MV-4-11 (cell line): ENCODE measurements around the gene FAM76A.
A peak's percentile ranks its signal among the peaks of the same experiment; 100 is the strongest.
"Not testable (repeated sequence)": the region's sequence is repeated elsewhere in the genome, so short reads cannot be mapped to it uniquely, and the experiment has no call there.

Source experiments
- DNase-seq: peaks from one replicate; lab custom pipeline; 2025; lab: John Stamatoyannopoulos, UW

Gene FAM76A

DNA sequence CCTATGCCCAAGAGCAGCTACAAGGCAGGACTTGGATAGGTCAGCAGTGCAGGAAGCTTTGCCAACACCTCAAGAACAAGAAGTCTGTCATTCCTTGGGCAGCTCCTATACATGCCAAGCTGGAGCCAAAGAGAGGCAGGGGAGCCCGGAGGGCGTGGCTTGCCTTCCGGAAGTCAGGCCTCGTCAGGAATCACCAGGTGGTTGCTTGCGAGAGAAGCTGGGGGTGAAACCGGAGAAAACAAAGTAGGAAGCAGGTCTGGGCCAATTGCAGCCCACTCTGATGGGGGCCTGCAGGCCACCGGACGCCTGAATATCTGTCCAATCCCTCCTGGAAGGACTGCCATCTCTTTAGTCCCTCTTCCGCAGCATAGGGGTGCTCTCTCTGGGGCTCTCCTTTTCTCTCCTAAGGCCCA is 794 bp upstream of the FAM76A start:
- no peak for DNase-seq

DNA sequence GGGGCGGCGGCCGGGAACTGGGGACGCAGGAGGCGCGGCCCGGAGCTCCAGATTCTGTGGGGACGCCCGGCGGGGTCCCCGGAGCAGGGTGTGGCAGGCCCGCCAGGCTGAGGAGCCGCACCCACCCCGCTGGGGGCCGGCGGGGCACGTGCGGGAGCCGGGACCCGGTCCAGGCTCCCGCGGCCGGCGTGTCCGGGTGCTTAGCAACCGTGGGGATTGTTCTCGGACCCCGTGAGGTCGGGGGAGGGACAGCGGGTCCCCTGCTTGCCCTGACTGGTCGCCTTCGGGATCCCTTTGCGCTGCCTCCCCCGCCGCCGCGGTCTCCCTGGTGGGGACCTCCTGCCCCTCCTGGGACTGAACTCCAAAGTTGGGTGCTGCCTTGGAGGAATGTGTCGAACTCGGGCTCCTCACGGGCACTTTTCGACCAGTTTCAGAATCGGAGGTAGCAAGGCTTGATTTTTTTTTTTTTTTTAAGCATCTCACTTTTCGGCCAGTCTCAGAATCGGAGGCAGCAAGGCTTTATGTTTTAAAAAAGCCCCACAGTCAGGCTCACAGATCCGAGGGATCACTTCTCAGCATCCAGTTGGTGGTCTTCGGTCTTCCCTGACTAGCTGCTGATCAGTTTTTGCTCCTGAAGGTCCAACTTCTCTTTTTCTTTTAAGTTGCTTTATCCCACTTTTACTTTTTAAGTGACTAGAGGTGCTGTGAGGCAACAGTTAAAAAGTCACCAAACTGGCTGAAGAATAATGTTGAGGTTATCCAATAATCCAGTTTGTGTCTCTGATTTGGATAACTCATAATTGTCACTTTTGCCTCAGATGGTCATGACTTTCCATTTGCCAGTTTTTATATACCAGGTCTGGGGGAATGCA is 648 bp downstream of the FAM76A start:
- DNase-seq, result peak; percentile 40

DNA sequence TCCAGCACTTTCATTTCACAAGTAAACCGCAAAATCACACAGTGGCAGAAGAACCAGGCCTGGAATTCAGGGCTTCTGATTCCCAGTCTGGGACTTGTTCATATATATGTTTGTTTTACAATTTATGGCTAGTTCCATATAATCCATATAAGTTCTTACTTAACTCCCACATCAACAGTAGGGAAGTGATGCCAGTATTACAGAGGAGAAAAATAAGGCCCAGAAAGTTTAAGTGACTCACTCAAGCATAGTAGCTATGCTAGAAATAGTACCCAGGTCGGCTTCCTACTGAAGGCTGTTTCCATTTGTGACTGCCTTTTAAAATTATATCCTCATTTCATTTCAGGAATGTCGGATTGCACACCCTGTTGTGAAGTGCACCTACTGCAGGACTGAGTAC is 1.4 kb downstream of the FAM76A start:
- peak; percentile 61 for DNase-seq

- DNase-seq, result no peak
These were observed 10.5 kb downstream of the FAM76A start for GRCh38 chr1:27736252-27736651.

GRCh38 chr1:27741121-27741520 is 15.4 kb downstream of the FAM76A start:
- no peak for DNase-seq

DNA sequence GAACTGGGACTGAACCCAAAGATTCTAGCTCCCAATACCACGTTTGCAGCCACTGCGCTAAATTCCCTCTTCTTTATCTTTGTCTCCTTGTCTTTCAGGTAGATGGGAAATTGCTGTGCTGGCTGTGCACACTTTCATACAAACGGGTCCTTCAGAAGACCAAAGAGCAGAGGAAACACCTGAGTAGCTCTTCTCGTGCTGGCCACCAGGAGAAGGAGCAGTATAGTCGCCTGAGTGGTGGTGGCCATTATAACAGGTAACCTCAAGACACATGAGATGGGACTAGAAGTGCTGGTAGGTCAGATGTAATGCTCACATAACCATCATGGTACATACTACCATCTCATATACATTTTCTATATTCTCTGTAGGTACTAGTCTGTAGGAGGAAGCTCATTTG is 18.8 kb downstream of the FAM76A start:
- DNase-seq, result no peak

- no peak for DNase-seq
These were observed 19.7 kb downstream of the FAM76A start for GRCh38 chr1:27745466-27745865.

GRCh38 chr1:27752360-27752759 is 26.6 kb downstream of the FAM76A start:
- no peak for DNase-seq

- no peak for DNase-seq
These were observed 29.5 kb downstream of the FAM76A start for GRCh38 chr1:27755286-27755685.

DNA sequence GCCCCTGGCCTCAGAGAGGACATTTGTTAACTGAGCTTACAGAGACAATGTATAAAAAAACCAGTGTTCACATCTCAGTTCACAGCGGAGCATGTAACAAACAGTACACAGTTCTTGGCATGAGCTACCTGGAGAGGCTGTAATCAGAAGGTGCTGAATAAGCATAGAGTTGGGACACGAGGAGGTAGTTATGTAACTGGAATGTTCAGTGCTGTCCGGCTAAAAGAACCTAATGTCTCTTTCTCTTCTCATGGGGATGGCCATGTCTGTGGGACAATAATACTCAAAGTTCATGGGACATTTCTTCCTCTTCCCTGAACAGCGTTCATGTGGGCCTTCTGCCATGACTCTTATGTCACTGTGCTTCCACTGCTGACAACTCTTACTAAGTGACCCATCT is 30.1 kb downstream of the FAM76A start:
- DNase-seq, result no peak

DNA sequence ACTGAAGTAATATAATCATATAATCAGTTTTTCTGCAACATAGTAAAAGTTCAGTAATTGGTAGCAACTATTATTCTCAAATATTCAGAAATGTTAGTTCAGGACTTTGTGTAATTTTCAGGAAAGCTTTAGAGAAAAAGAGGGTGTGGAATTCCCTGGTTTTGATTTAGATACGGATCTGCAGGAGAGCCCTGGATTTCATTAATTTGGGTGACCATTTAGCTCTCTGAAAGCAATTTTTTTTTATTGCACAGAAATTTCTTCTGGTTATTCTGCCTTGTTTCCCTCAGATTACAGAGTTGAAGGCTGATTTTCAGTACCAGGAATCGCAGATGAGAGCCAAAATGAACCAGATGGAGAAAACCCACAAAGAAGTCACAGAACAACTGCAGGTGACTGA is 33.5 kb downstream of the FAM76A start:
- DNase-seq, result no peak

- no peak for DNase-seq
These were observed 34.7 kb downstream of the FAM76A start for GRCh38 chr1:27760426-27760825.

DNA sequence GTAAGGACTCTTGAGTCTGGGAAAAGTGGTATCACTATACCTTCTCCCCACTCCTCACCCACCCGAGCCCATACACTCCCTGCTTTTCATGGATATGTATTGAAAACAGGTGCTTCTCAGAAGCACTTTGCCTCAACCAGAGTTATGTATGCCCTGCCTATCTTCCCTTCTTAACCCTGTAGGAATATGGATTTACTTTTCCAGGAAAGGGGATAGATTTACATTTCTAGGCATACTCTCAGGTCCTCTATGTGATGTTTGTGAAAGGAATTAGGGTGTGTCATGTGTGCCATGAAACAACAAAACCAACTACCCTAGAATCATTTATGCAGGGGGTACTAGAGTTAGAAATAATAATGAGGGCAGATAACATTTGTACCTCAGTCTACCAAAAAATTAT is 36.3 kb downstream of the FAM76A start:
- DNase-seq, result no peak

- no peak for DNase-seq
These were observed 37.6 kb downstream of the FAM76A start for GRCh38 chr1:27763358-27763757.

DNA sequence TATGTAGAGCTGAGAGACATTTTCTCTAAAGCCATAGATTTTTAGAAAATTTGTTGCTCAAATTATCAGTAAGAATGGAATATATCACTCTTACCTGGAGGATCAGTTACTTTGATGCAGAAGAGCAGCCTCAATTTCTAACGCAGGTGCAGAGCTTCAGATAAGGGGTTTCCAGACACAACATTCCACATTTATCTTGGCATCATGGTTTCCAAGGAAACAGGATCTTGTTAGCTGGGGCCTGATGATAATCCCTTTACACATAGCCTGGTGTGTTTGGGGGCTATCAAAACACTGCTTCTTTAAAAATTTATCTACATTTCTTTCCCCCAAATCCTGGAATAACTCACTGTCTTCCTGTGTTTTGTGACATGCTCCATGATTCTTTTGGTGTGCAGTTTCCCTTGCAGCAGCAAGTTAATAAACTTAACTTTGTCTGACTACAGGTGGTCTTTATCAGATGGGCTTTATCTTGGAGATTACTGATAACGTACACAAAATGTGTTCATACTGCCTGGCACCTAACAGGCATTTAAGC is 44.6 kb downstream of the FAM76A start:
- no peak for DNase-seq

GRCh38 chr1:27772036-27772931 is 46.5 kb downstream of the FAM76A start:
- no peak for DNase-seq

- DNase-seq, result peak; percentile 93
These were observed 47.4 kb downstream of the FAM76A start, which contains the start of gene STX12 for GRCh38 chr1:27772932-27773825. STX12 (plus strand) TSS chr1:27773219; CDS start chr1:27773308, 89 bp downstream.

DNA sequence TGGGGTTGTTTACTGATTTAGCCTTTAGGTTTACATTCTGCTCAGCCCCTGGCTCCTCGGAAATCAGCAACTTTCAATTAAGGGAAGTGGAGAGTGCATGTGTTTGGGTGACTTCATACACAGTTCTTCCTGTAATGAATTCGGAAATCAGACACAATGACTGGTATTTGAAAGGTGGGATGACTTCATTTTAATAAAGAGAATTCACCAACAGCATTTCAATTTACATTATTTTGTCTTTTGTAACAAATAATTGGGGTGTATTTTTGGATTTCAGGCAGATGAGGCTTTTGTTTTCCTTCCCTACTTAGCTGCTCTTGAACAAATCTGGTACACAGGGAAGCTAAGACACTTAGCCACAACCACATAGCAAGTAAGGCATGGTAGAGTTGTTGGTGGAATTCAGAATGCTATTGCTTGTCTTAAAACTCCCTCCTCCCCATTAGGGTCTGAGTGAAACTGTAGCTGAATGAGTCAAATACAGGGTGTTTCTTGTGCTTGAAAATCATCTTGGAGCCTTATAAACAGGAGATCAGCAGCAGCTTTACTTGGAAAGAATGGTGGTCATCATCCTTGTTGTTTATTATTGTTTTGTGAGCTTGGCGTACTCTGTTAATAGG is 48.2 kb downstream of the FAM76A start:
- peak; percentile 62 for DNase-seq

- DNase-seq, result no peak
These were observed 48.9 kb downstream of the FAM76A start for GRCh38 chr1:27774654-27775053.

DNA sequence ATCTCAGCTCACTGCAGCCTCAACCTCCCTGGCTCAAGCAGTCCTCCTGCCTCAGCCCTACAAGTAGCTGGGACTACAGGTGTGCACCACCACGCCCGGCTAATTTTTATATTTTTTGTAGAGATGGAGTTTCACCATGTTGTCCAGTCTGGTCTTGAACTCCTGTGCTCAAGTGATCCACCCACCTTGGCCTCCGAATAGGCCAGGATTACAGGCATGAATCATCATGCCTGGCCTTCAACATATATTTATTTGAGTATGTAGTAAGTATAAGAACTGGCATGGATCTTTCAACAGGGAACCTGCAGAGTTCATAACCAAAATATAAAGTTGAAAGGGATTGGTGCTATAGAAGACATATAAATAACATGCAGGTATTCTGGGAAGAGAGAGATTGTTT is 49.6 kb downstream of the FAM76A start:
- not testable (repeated sequence) for DNase-seq

DNA sequence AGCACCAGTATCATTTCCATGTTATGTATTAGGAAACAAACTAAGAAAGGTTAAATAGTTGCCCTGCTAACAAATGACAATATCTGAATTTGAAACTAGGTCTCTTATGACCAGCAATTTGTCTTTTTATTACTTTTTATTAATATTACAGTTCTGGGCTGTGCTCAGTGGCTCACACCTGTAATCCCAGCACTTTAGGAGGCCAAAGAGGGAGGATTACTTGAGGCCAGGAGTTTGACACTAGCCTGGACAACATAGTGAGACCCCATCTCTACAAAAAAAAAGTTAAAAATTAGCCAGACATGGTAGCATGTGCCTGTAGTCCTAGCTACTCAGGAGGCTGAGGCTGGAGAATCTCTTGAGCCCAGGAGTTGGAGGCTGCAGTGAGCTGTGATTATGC is 50.5 kb downstream of the FAM76A start:
- DNase-seq, result not testable (repeated sequence)
